ENCODE data around the gene SMG1. TPM values are rescaled to one million over a fixed set of nuclear protein-coding genes. Genes with fewer than 3 reads are reported as not detected.
A peak's percentile ranks its signal among the peaks of the same experiment; 100 is the strongest.
"Not testable (repeated sequence)": the region's sequence is repeated elsewhere in the genome, so short reads cannot be mapped to it uniquely, and the experiment has no call there.

Gene SMG1
- 10 to 100 TPM in 1 of 3 donors, 1 to 10 TPM in 2; 7.5 to 12.6 (median 8.0) TPM for polyA plus RNA-seq

DNA sequence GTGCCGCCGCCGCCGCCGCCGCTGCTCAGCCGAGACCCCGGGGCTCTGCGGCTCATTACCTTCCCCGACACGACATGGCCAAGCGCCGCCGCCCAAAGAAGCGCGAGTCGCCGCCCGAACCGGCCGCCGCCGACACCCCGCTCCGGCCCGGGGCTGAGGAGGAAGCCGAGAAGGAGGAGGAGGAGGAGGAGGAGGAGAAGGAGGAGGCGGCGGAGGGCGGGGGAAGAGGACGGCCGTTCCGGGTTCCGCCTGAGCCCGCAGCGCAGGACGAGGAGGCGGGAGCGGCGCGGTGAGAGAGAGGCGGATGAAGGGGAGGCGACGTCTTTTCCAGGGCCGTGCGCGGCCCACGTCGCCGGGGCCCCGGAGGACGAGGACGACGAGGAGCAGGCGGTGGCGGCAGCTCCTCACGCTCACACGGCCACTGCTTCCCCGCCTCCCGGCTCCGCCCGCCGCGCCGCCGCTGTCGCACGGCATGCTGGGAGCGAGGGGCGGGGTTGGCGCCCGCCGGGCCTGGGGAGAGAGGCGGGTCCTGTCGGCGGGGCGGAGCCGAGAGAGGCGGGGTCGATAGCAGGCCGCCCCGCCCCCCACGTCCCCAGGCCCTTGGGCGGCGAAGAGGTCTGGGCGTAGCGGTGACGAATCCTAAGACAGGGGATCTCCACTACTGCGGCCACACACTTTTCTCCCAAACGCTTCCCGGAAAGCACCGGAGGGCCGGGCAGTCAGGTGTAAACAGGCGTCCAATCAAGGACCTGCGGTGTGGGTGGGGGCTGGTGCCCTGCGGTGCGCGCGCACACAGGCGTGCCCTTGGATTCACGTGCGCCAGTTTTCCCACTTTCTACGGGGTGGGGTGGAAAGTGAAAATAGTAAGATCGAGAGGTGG lies at the start of gene SMG1:
TSS of gene SMG1 (minus strand) at position 423 of the 880 bp plus-strand sequence. CDS start at position 56, 367 bp downstream.
- H3K27ac ChIP-seq (ENCODE audit: low read depth, low read length): peak within 1 kb of the TSS; percentile 42
- 0 to 1% (median 0%) methylated on average over 82 to 104 of the region's 104 CpGs for WGBS, 3 donors

GRCh38 chr16:18975109-18975508 lies 48.9 kb upstream of the SMG1 start:
- H3K27ac ChIP-seq (ENCODE audit: low read depth, low read length): no peak overlapping the region
- WGBS, 3 donors: 44 to 57% (median 49%) methylated on average over 3 of the region's 3 CpGs

DNA sequence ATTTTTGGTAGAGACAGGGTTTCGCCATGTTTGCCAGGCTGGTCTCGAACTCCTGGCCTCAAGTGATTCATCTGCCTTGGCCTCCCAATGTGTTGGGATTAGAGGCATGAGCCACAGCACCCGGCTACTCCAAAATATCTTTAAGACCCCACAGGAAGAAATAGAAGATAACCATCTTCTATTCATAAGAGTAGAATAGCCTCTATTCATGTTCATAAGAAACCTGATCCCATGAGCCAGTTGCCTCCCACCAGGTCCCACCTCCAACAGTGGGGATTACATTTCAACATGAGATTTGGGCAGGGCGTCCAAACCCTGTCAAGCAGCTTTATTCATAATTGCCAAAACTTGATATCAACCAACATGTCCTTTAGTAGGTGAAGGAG lies 43.6 kb upstream of the SMG1 start:
- no peak overlapping the region for H3K27ac ChIP-seq (ENCODE audit: low read depth, low read length)
- WGBS, 3 donors: 70 to 71% (median 70%) methylated on average over 4 of the region's 4 CpGs

DNA sequence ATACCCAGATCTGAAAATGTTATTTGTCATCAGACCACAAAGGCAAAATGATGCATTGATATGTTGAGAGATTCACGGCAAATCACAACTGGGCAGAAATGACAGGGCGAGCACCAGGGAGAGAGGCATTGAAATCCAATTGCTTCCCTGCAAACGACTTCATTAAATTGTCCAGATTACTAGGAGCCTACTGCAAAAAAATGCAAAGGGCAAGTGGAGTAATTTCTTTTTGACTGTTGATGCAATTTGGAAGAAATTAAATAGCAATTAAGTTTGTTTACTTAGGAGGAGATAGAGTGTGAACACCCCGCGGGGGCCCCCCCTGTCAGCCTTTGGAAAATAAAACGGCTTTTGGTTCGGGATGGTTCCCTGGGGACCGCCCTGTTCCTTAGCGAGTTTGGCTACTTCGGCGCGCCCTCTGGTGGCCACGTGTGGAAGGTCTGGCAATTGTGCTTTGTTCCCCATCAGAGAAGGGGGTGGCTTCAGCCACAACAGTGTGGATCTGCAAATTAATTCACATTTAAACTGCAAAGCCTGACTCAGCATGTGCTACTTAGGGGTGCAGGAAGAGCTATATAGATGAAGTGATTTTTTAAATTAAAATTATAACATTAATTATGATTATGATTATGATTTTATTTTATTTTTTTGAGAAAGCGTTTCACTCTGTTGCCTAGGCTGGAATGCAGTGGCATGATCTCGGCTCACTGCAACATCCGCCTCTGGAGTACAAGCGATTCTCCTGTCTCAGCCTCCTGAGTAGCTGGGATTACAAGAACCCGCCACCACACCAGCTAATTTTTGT lies 43.0 kb upstream of the SMG1 start:
- no peak overlapping the region for H3K27ac ChIP-seq (ENCODE audit: low read depth, low read length)
- 19 to 25% (median 25%) methylated on average over 18 of the region's 18 CpGs for WGBS, 3 donors

DNA sequence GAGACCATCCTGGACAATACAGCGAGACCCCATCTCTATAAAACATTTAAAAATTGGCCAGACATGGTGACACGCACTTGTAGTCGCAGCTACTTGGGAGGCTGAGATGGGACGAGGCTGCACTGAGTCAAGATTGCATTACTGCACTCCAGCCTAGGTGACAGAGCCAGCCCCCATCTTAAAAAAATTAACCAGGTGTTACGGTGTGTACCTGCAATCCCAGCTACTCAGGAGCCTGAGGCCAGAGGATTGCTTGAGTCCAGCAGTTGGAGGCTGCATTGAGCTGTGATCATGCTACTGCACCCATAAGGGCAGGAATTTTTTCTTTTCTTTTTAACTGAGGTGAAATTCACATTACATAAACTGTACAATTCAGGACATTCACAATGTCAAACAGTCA lies 40.6 kb upstream of the SMG1 start:
- 86 to 97% (median 93%) methylated on average over 5 of the region's 5 CpGs for WGBS, 3 donors

GRCh38 chr16:18965555-18965954 lies 39.3 kb upstream of the SMG1 start:
- H3K27ac ChIP-seq (ENCODE audit: low read depth, low read length): no peak overlapping the region
- 65 to 78% (median 77%) methylated on average over 5 of the region's 5 CpGs for WGBS, 3 donors

More for the DNA sequence above, 40.6 kb upstream of the SMG1 start:
- H3K27ac ChIP-seq (ENCODE audit: low read depth, low read length): no peak overlapping the region

- 60 to 73% (median 67%) methylated on average over 2 of the region's 2 CpGs for WGBS, 3 donors
- H3K27ac ChIP-seq (ENCODE audit: low read depth, low read length): no peak overlapping the region
Observed at GRCh38 chr16:18959031-18959505, 32.9 kb upstream of the SMG1 start.

DNA sequence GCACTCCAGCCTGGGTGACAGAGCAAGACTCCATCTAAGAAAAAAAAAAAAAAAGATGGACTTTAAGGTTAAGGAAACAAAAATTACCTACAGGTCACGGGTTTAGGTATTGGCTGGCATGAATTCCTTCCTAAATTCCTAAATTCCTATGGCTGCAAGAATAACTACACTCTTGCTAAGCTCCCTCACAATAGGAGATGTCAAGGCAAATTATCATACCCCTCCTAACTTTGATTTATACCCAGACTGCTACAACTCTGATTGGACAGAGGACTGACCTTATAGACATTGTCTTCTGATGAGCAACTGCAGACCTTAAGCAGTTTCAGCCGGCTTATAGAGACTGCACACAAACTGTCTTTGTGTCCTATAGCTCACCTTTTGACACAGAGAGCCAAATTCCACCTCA lies 32.4 kb upstream of the SMG1 start:
- no peak overlapping the region for H3K27ac ChIP-seq (ENCODE audit: low read depth, low read length)
- whole genome bisulfite sequencing, 3 donors: 79 to 84% (median 81%) methylated on average over 2 of the region's 2 CpGs

- H3K27ac ChIP-seq (ENCODE audit: low read depth, low read length): not testable (repeated sequence)
- 72 to 76% (median 72%) methylated on average over 6 of the region's 6 CpGs for WGBS, 3 donors
Observed at GRCh38 chr16:18956658-18957241, 30.5 kb upstream of the SMG1 start.

DNA sequence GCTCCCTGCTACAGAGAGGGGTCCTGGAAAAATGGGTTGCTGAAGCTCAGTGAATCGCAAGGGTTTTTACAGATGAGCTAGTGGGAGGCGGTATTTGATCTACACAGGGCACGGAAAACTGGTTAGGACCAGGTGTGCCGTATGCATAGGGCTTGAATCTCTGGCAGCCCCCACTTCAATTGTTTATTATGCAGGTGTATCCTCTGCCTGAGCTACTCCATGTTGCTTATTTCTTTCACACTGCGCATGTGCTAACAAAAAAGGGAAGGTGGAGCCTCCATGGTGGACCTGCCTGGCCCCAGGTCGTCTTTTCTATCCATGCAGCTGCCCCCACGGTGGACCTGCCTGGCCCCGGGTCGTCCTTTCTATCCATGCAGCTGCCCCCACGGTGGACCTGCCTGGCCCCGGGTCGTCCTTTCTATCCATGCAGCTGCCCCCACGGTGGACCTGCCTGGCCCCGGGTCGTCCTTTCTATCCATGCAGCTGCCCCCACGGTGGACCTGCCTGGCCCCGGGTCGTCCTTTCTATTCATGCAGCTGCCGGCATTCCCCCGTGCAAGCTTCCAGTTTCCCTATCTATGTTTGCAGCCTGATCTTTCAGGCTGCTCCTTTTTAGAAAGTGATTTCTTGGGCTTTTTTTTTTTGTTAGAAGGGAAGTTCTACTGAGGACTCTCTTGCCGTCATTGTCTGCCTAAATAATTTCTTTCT lies 29.8 kb upstream of the SMG1 start:
- not testable (repeated sequence) for H3K27ac ChIP-seq (ENCODE audit: low read depth, low read length)
- 24 to 30% (median 26%) methylated on average over 14 to 17 of the region's 21 CpGs for WGBS, 3 donors

DNA sequence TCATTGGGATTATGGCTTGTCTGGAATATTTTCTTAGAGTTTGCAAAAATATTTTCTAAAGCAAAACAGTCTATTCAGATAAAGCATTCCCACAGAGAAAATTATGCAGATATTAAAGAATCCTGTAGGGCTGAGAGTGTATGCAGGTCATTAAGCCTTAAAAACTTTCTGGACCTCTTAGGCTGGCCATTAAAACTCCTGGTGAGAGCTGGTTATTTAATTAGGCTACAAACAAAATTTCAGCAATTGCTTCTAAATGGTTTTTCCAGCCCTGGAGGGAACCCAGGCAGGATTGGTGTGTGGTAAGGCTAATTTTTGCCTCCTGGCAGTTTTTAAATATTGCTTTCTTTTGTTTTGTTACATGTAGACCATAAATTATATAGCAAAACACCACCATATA lies 27.3 kb upstream of the SMG1 start:
- H3K27ac ChIP-seq (ENCODE audit: low read depth, low read length): no peak overlapping the region

DNA sequence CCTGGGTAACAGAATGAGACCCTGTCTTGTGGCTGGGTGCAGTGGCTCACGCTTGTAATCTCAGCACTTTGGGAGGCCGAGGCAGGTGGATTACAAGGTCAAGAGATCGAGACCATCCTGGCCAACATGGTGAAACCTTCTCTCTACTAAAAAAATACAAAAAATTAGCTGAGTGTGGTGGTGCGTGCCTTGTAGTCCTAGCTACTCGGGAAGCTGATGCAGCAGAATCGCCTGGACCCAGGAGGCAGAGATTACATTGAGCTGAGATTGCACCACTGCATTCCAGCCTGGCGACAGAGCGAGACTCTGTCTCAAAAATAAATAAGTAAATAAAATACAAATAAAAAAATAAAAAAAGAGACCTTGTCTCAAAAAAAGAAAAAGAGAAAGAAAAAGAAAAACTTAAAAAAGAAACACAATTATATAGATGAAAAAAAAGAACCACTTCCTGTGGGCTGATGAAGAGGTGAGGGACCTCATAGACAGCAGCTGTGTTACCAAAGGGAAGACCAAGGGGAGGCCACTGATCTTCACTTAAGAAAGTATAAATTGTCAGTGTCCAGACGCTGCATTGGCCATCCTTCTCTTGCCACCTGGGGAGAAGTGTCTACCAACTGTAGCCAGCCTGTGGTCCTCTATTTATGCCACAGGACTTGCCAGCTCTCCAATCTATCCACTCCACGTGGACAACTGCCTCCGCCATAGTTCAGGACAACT lies 24.4 kb upstream of the SMG1 start:
- 87 to 91% (median 91%) methylated on average over 11 of the region's 11 CpGs for WGBS, 3 donors
- H3K27ac ChIP-seq (ENCODE audit: low read depth, low read length): no peak overlapping the region

DNA sequence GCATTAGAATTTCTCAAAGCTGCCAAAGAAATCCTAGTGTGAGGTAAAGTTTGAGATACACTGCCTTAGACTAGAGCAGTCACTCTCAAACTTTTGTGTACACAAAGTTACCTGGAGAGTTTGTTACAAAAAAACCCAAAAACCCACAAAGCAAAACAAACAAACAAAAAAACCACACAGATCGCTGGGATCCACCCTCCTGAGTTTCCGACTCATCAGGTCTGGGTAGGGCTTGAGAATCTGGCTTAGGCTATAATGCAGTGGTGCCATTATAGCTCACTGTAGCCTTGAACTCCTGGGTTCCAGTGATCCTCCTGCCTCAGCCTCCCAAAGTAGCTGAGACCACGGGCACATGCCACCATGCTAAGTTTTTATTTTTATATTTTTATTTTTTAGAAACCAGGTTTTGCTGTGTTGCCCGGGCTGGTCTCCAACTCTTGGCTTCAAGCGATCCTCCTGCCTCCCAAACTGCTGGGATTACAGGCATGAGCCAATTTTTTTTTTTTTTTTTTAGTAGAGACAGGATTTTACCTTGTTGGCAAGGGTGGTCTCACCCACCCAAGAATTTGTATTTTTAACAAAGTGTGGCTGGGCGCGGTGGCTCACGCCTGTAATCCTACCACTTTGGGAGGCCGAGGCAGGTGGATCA lies 22.3 kb upstream of the SMG1 start:
- WGBS, 3 donors: 92 to 93% (median 93%) methylated on average over 8 to 9 of the region's 9 CpGs

DNA sequence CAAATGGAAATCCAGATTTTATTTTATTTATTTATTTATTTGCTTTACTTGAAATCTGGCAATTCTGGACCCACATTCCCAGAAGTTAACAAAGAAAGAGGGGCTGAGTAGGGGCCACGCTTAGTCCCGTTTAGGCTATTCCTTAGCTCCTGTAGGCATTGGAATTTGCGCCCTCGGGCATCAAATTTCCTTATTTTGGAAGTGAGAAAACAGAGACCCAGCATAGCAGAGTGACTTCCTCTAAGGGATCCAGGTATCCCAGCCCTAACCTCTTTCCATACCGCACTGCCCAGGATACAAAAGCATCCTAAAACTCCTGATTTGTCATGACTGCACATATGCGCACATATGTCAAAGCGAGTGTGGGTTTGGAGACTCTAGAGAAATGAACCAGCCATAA lies 19.0 kb upstream of the SMG1 start:
- 79 to 85% (median 84%) methylated on average over 7 of the region's 7 CpGs for WGBS, 3 donors

More for the DNA sequence above, 22.3 kb upstream of the SMG1 start:
- no peak overlapping the region for H3K27ac ChIP-seq (ENCODE audit: low read depth, low read length)

DNA sequence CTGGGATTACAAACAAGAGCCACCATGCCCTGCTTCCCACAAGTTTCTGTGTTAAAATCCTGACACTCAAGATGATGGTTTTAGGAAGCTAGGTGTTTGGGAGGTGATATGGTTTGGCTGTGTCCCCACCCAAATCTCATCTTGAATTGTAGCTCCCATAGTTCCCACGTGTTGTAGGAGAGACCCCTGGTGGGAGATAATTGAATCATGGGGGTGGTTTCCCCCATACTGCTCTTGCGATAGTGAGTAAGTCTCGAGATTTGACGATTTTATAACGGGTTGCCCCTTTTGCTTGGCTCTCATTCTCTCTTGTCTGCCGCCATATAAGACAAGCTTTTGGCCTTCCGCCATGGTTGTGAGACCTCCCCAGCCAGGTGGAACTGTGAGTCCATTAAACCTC lies 17.2 kb upstream of the SMG1 start:
- H3K27ac ChIP-seq (ENCODE audit: low read depth, low read length): no peak overlapping the region
- WGBS, 3 donors: 86 to 89% (median 88%) methylated on average over 7 of the region's 7 CpGs

More for the DNA sequence above, 19.0 kb upstream of the SMG1 start:
- no peak overlapping the region for H3K27ac ChIP-seq (ENCODE audit: low read depth, low read length)

GRCh38 chr16:18942061-18942460 lies 15.9 kb upstream of the SMG1 start:
- WGBS, 3 donors: 40 to 50% (median 41%) methylated on average over 1 of the region's 1 CpG
- no peak overlapping the region for H3K27ac ChIP-seq (ENCODE audit: low read depth, low read length)

- H3K27ac ChIP-seq (ENCODE audit: low read depth, low read length): no peak overlapping the region
Observed at GRCh38 chr16:18941471-18941870, 15.3 kb upstream of the SMG1 start.

Measured in adipose tissue (tissue), 3 donors.